ENCODE data around the gene GRID1.

Gene GRID1

GRCh38 chr10:86255405-86256251, 111.0 kb downstream of the GRID1 start:
- H3K27ac ChIP-seq = no peak overlapping the region
- TF ChIP-seq ZFX (IDR thresholded peaks at IDR 0.05; ENCODE audit: borderline replicate concordance) (no peak), CTCF (IDR thresholded peaks at IDR 0.05) (no peak)

DNA sequence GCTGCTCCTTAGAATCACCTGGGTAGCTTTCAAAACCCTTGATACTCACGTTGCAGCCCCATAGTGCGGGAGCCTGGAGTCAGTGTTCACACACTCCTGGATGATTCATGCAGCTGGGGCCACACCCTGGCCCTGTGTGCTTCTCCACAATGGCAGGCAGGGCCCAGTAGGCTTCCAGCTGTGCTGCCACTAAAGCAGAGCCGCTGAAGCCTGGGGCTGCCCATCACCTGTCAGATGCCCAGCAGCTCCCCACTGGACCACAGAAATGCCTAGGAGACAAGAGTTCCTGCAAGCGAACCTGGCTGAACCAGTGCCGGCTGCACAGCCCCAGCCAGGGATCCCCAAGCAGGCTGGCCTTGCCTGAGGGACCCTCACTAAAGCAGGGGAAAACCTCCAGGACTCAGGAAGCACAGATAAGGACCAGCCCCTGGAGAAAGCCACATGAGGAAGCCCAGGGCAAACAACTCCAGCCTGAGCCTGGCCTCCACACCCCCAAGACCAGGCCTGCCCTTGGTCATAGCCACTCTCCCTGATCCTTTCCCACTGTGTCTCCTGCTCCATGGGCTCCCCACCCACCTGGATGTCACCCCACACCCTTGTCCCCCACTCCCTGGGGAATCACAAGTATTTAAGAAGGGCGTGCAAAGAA, 111.9 kb downstream of the GRID1 start:
- H3K27ac ChIP-seq = no peak overlapping the region
- TF ChIP-seq ZFX (IDR thresholded peaks at IDR 0.05; ENCODE audit: borderline replicate concordance) (no peak), CTCF (IDR thresholded peaks at IDR 0.05) (no peak)

DNA sequence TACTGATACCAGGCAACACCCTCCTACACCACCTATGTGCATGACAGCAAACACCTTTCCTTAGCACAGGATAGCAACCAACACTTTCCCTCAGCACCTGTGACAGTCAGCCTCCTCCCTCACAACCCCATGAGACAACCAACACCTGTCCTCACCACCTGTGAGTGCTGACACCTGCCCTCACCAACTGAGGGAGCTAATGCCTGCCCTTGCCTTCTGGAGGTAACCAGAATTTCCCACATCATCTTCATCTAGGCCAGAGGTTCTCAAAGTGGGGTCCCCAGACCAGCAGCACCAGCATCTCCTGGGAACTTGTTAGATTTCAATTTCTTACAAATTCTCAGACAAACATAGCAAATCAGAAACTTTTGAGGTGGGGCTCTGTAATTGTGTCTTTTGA, 112.5 kb downstream of the GRID1 start:
- no peak overlapping the region for H3K27ac ChIP-seq

GRCh38 chr10:86253091-86254072, 113.2 kb downstream of the GRID1 start:
- no peak overlapping the region for H3K27ac ChIP-seq
- TF ChIP-seq ZFX (IDR thresholded peaks at IDR 0.05; ENCODE audit: borderline replicate concordance) (no peak), CTCF (IDR thresholded peaks at IDR 0.05) (no peak)

More for the DNA sequence above, 112.5 kb downstream of the GRID1 start:
- TF ChIP-seq ZFX (IDR thresholded peaks at IDR 0.05; ENCODE audit: borderline replicate concordance) = no peak
- no peak for TF ChIP-seq CTCF (IDR thresholded peaks at IDR 0.05)

DNA sequence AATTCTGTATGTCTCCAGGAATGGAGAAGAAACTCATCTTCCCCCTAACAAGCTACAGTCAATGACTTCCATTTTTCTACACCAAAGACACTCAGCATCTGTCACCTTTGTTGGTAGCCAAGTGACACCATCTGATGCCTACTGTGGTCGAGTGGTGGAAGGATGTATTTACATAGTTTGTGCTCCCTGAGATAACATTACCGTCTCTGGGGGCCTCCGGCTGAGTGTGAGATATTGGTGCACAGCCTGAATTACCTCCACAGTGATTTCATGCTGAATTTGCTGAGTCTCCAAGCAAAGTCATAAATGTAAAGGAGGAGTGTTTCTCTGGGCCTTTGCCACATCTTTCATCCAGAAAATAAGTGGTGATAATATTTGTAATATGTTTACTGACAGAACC, 114.0 kb downstream of the GRID1 start:
- H3K27ac ChIP-seq = no peak overlapping the region

DNA sequence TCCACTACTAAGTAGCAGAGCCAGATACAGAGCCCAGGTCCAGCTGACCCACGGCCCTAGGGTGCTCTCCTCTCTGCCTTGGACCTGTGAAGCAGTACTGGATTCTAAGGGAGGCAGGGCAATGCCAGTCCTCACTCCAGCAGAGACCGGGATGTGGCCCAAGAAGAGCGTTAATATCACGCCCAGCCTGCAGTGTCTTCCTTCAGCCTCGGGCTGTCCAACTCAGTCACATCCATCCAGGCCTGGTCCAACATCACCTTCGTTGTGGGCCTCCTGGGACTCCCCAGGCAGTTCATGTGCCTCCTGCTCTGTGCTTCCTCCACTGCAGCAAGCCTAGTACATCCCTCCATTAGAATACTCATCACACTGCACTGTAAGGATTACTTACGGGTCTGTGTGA, 114.5 kb downstream of the GRID1 start:
- no peak overlapping the region for H3K27ac ChIP-seq
- TF ChIP-seq CTCF (IDR thresholded peaks at IDR 0.05) = no peak
- TF ChIP-seq ZFX (IDR thresholded peaks at IDR 0.05; ENCODE audit: borderline replicate concordance) = no peak

More for the DNA sequence above, 114.0 kb downstream of the GRID1 start:
- no peak for TF ChIP-seq CTCF (IDR thresholded peaks at IDR 0.05)
- no peak for TF ChIP-seq ZFX (IDR thresholded peaks at IDR 0.05; ENCODE audit: borderline replicate concordance)

Measured in 22Rv1 (cell line).